ENCODE results near the gene HIP1. TPM values are rescaled to one million over a fixed set of nuclear protein-coding genes. Genes with fewer than 3 reads are reported as not detected.

Gene HIP1
- total RNA-seq, 1 donor from 2014 or later = 30.9 TPM

- H3K27ac Mint-ChIP-seq = no peak overlapping the region
- H3K27me3 Mint-ChIP-seq (ENCODE audit: low read depth) = no peaks in the 10 kb centered on the region
- no peak overlapping the region for H3K4me3 Mint-ChIP-seq
- TF ChIP-seq, protein P1, sequence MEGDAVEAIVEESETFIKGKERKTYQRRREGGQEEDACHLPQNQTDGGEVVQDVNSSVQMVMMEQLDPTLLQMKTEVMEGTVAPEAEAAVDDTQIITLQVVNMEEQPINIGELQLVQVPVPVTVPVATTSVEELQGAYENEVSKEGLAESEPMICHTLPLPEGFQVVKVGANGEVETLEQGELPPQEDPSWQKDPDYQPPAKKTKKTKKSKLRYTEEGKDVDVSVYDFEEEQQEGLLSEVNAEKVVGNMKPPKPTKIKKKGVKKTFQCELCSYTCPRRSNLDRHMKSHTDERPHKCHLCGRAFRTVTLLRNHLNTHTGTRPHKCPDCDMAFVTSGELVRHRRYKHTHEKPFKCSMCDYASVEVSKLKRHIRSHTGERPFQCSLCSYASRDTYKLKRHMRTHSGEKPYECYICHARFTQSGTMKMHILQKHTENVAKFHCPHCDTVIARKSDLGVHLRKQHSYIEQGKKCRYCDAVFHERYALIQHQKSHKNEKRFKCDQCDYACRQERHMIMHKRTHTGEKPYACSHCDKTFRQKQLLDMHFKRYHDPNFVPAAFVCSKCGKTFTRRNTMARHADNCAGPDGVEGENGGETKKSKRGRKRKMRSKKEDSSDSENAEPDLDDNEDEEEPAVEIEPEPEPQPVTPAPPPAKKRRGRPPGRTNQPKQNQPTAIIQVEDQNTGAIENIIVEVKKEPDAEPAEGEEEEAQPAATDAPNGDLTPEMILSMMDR (IDR thresholded peaks at IDR 0.05; ENCODE audit: unreplicated experiment) = peak; percentile 46
- H3K4me1 Mint-ChIP-seq = peaks cover 4% of the 10 kb centered on the region
- DNase-seq (ENCODE audit: low spot score in 2 of 2, unreplicated experiment in 2 of 2) = no peak
- peaks cover 4% of the 10 kb centered on the region for H3K9me3 Mint-ChIP-seq
- H3K36me3 Mint-ChIP-seq = no peaks in the 10 kb centered on the region
These were observed 18.4 kb upstream of the HIP1 start for GRCh38 chr7:75756991-75757676.

DNA sequence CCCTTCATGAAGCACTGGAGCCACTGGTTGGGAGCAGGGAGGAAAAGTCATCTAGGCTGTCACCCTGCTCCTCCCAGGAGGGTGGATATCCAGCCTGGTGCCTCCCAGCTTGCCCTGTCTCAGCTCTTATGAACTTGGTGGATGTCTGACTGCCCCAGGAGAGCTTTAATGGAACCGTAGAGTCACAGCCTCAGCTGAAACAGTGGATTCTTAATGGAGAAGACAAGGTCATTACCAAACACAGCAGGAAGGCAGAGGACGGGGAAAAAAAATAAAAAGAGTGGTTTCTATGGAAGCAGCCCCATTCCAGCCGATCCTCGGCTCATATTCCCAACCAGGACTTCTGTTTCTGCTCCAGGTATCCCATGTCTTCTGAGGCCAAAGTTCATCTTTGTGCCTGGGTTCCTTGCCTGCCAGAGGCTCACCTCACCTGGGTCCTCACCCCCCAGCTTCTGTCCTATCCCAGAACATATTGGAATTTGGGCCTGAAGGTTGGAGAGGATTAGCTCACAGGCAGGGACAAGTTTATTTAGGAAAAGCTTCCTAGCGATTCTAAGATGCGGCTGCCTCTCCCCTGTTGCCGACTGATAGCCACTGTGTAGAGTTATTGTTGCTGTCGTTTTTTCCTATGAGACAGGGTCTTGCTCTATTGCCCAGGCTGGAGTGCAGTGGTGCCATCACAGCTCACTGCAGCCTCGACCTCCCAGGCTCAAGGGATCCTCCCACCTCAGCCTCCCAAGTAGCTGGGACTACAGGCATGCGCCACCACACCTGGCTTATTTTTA, 17.7 kb upstream of the HIP1 start:
- Mint-ChIP-seq H3K4me3 (no peak overlapping the region), H3K36me3 (no peaks in the 10 kb centered on the region), H3K9me3 (peaks cover 4% of the 10 kb centered on the region), H3K4me1 (peaks cover 4% of the 10 kb centered on the region), H3K27me3 (ENCODE audit: low read depth) (no peaks in the 10 kb centered on the region), H3K27ac (no peak overlapping the region)
- no peak for DNase-seq (ENCODE audit: low spot score in 2 of 2, unreplicated experiment in 2 of 2)
- TF ChIP-seq, protein P1 (IDR thresholded peaks at IDR 0.05; ENCODE audit: unreplicated experiment) = no peak

- TF ChIP-seq, protein P1 (IDR thresholded peaks at IDR 0.05; ENCODE audit: unreplicated experiment) = no peak
- Mint-ChIP-seq H3K9me3 (no peaks in the 10 kb centered on the region), H3K27ac (no peak overlapping the region), H3K27me3 (ENCODE audit: low read depth) (peaks cover 18% of the 10 kb centered on the region), H3K4me3 (no peak overlapping the region), H3K4me1 (peaks cover 8% of the 10 kb centered on the region), H3K36me3 (no peaks in the 10 kb centered on the region)
- no peak for DNase-seq (ENCODE audit: low spot score in 2 of 2, unreplicated experiment in 2 of 2)
These were observed 4.7 kb upstream of the HIP1 start for GRCh38 chr7:75743455-75743859.

GRCh38 chr7:75740846-75741497, 2.2 kb upstream of the HIP1 start:
- H3K9me3 Mint-ChIP-seq = no peaks in the 10 kb centered on the region
- TF ChIP-seq, protein P1 (IDR thresholded peaks at IDR 0.05; ENCODE audit: unreplicated experiment) = no peak
- no peak overlapping the region for H3K27ac Mint-ChIP-seq

DNA sequence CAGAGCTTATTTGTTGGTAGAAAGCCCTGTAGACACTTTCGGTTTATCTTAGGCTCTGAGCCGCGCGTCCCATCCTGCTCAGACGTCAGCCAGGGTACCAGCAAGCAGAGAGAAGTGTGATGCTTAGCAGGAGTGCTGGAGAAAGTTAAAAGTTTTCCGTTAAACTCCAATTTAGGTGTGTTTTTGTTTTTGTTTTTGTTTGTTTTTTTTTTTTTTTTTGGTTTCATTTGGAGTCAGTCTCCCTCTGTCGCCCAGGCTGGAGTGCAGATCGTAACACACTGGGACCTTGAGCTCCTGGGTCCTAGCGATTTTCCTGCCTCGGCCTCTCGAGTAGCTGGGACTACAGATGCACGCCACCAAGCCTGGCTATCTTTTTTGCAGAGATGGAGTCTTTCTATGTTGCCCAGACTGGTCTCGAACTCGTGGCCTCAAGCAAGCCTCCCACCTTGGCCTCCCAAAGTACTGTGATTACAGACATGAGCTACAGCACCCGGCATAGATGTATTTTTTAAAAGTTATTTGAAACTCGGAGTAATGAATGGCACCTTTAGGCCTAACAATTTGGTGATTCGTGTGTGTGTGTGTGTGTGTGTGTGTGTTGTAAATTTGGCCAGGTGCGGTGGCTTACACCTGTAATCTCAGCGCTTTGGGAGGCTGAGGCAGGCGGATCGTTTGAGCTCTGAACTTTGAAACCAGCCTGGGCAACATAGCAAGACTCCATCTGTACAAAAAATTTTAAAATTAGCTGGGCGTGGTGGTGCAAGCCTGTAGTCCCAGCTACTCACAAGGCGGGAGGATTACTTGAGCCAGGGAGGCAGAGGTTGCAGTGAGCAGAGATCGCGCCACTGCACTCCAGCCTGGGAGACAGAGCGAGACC, 1.3 kb upstream of the HIP1 start:
- Mint-ChIP-seq H3K36me3 (no peaks in the 10 kb centered on the region), H3K27ac (peak overlapping the region; percentile 93), H3K4me3 (peak overlapping the region; percentile 95), H3K27me3 (ENCODE audit: low read depth) (peaks cover 37% of the 10 kb centered on the region), H3K4me1 (peaks cover 18% of the 10 kb centered on the region), H3K9me3 (no peaks in the 10 kb centered on the region)
- TF ChIP-seq, protein P1 (IDR thresholded peaks at IDR 0.05; ENCODE audit: unreplicated experiment) = no peak
- no peak for DNase-seq (ENCODE audit: low spot score in 2 of 2, unreplicated experiment in 2 of 2)

More at GRCh38 chr7:75740846-75741497, 2.2 kb upstream of the HIP1 start:
- peaks cover 18% of the 10 kb centered on the region for H3K4me1 Mint-ChIP-seq
- DNase-seq (ENCODE audit: low spot score in 2 of 2, unreplicated experiment in 2 of 2) = no peak
- no peaks in the 10 kb centered on the region for H3K36me3 Mint-ChIP-seq
- H3K4me3 Mint-ChIP-seq = peak overlapping the region; percentile 12
- H3K27me3 Mint-ChIP-seq (ENCODE audit: low read depth) = peaks cover 37% of the 10 kb centered on the region
